Smooth muscle cell (in vitro differentiated cells): Measurements from ENCODE around the gene PLEKHH3. TPM values are rescaled to one million over a fixed set of nuclear protein-coding genes. Genes with fewer than 3 reads are reported as not detected.

Experiments
- DNase-seq: peaks from one replicate; lab custom pipeline; 2025; ENCODE audit not compliant: unreplicated experiment; lab: John Stamatoyannopoulos, UW
- H2AFZ ChIP-seq: fragments of 200-600 bp; sonication (generic); 2 replicates; pipeline ENCODE4 v1.6.0; 2016; ENCODE audit warnings: antibody characterized with exemption, low read depth, mild to moderate bottlenecking
- H3F3A ChIP-seq: fragments of 200-600 bp; sonication (generic); 2 replicates; pipeline ENCODE4 v1.6.0; 2017; ENCODE audit warnings: antibody characterized with exemption, low read depth
- H3K27ac ChIP-seq: fragments of 200-600 bp; sonication (generic); 2 replicates; pipeline ENCODE4 v1.5.1; 2016; ENCODE audit warnings: low read depth, mild to moderate bottlenecking
- H3K27me3 ChIP-seq: fragments of 200-600 bp; sonication (generic); 2 replicates; pipeline ENCODE4 v1.6.1; 2016; ENCODE audit warnings: low read depth, mild to moderate bottlenecking
- H3K36me3 ChIP-seq: fragments of 200-600 bp; sonication (generic); 2 replicates; pipeline ENCODE4 v1.5.1; 2016; ENCODE audit warnings: low read depth
- H3K4me1 ChIP-seq: fragments of 200-600 bp; sonication (generic); 2 replicates; pipeline ENCODE4 v1.5.1; 2016; ENCODE audit warnings: low read depth
- H3K4me2 ChIP-seq: fragments of 200-600 bp; sonication (generic); 2 replicates; pipeline ENCODE4 v1.6.0; 2016; ENCODE audit warnings: mild to moderate bottlenecking
- H3K4me3 ChIP-seq: fragments of 200-600 bp; sonication (generic); 2 replicates; pipeline ENCODE4 v1.5.1; 2016; ENCODE audit warnings: mild to moderate bottlenecking
- H3K79me2 ChIP-seq: fragments of 200-600 bp; sonication (generic); 2 replicates; pipeline ENCODE4 v1.6.0; 2016; ENCODE audit warnings: low read depth, mild to moderate bottlenecking
- H3K9ac ChIP-seq: fragments of 200-600 bp; sonication (generic); 2 replicates; pipeline ENCODE4 v1.6.0; 2016; ENCODE audit warnings: low read depth
- H3K9me3 ChIP-seq: fragments of 200-600 bp; sonication (generic); replicated peaks from 2 replicates; pipeline ENCODE4 v1.5.1; 2016; ENCODE audit warnings: low read depth
- H4K20me1 ChIP-seq: fragments of 200-600 bp; sonication (generic); 2 replicates; pipeline ENCODE4 v1.6.0; 2016; ENCODE audit warnings: low read depth
- WGBS: methylation state at CpG from one replicate; pipeline ENCODE4 v1.1.7; 2016; ENCODE audit warnings: low lambda C conversion rate; 5-methylcytosine and 5-hydroxymethylcytosine counted together
- polyA plus RNA-seq: library from polyadenylated mRNA; unstranded; fragments of >200 nt; fragmentation: Nextera tagmentation; extraction: Ambion mirVana; gene quantifications from 2 replicates; pipeline ENCODE4 v1.2.1, GENCODE V29; 2016
- total RNA-seq: library from RNA; depleted of rRNA; stranded (reverse); fragments of >200 nt; gene quantifications from 2 replicates; pipeline ENCODE4 v1.2.3, GENCODE V29; 2014
- TF ChIP-seq, protein P1 (sequence below): fragments of 200-600 bp; sonication (generic); IDR thresholded peaks from 2 replicates; pipeline ENCODE4 v1.5.1; 2017; ENCODE audit warnings: borderline replicate concordance, mild to moderate bottlenecking, antibody characterized with exemption; ENCODE audit not compliant: insufficient read depth, poor library complexity, severe bottlenecking

The PLEKHH3 gene
- total and polyA plus RNA-seq, 2 experiments from 2014 or later = 5.0 to 23.7 TPM

GRCh38 chr17:42678951-42679491, 2.2 kb upstream of the PLEKHH3 start:
- TF ChIP-seq, protein P1, sequence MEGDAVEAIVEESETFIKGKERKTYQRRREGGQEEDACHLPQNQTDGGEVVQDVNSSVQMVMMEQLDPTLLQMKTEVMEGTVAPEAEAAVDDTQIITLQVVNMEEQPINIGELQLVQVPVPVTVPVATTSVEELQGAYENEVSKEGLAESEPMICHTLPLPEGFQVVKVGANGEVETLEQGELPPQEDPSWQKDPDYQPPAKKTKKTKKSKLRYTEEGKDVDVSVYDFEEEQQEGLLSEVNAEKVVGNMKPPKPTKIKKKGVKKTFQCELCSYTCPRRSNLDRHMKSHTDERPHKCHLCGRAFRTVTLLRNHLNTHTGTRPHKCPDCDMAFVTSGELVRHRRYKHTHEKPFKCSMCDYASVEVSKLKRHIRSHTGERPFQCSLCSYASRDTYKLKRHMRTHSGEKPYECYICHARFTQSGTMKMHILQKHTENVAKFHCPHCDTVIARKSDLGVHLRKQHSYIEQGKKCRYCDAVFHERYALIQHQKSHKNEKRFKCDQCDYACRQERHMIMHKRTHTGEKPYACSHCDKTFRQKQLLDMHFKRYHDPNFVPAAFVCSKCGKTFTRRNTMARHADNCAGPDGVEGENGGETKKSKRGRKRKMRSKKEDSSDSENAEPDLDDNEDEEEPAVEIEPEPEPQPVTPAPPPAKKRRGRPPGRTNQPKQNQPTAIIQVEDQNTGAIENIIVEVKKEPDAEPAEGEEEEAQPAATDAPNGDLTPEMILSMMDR = no peak
- Histone ChIP-seq H3K36me3 (no peaks in the 10 kb centered on the region), H3K27me3 (no peaks in the 10 kb centered on the region), H3K27ac (peak overlapping the region; percentile 94), H3K4me2 (peak overlapping the region; percentile 97), H3K9me3 (no peaks in the 10 kb centered on the region), H3K4me3 (peak overlapping the region; percentile 65), H4K20me1 (peaks cover 31% of the 10 kb centered on the region), H3K4me1 (peaks cover 46% of the 10 kb centered on the region), H2AFZ (no peak overlapping the region), H3F3A (peaks cover 22% of the 10 kb centered on the region), H3K9ac (peak overlapping the region; percentile 70), H3K79me2 (peaks cover 6% of the 10 kb centered on the region)
- peak; percentile 36 for DNase-seq
- WGBS = 4% methylated on average over 15 of the region's 18 CpGs

GRCh38 chr17:42677921-42678781, 1.4 kb upstream of the PLEKHH3 start:
- no peaks in the 10 kb centered on the region for H3K27me3 ChIP-seq
- H3K4me2 ChIP-seq = peak overlapping the region; percentile 97
- peaks cover 36% of the 10 kb centered on the region for H4K20me1 ChIP-seq
- H3K9ac ChIP-seq = peak overlapping the region; percentile 79
- DNase-seq = peak; percentile 90
- H3K4me3 ChIP-seq = peak overlapping the region; percentile 65
- H2AFZ ChIP-seq = peak overlapping the region; percentile 68
- peaks cover 6% of the 10 kb centered on the region for H3K79me2 ChIP-seq
- TF ChIP-seq, protein P1 = no peak
- H3F3A ChIP-seq = peaks cover 22% of the 10 kb centered on the region
- no peaks in the 10 kb centered on the region for H3K9me3 ChIP-seq
- WGBS = under 1% methylated on average over 51 of the region's 53 CpGs
- peaks cover 46% of the 10 kb centered on the region for H3K4me1 ChIP-seq
- H3K27ac ChIP-seq = peak overlapping the region; percentile 94
- H3K36me3 ChIP-seq = no peaks in the 10 kb centered on the region

DNA sequence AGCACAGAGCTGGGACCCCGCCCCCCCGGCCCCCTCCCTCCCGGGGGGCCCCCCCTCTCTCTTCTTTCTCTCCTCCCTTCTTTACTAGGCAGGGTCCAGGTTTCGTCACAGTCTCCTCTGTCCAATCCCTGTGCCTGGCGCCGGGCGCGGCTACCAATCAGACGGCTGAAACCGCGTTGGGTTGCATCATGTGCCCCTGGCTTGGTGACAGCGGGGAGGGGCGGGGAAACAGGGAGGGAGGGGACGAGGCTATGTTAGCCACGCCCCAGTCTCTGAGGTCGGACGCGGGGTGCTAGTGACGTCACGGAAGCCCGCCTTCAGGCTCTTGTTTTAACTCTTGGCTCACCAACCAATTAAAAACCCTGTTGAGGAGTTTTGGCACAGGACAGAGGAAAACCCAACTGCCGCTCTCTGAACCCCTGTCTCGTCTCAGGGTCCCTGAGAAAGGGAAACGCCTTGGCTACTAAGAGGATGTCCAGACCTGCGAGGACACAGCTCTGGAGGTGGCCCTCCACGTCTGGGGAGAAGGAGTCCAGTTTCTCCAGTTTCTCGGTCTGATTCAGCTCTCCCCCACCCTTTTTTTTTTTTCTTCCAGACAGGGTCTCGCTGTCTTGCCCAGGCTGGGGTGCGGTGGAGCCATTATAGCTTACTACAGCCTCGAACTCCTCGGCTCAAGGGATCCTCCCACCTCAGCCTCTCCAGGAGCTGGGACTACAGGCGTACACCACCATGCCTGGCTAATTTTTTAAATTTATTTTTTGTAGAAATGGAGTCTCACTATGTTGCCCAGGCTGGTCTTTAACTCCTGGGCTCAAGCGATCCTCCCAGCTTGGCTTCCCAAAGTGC, 441 bp upstream of the PLEKHH3 start:
- Histone ChIP-seq H3K4me3 (peak overlapping the region; percentile 85), H3K27ac (peak overlapping the region; percentile 94), H3K4me2 (peak overlapping the region; percentile 97), H3K9me3 (no peaks in the 10 kb centered on the region), H3K4me1 (peaks cover 46% of the 10 kb centered on the region), H3K9ac (peak overlapping the region; percentile 79), H3K79me2 (peaks cover 6% of the 10 kb centered on the region), H2AFZ (peak overlapping the region; percentile 68), H4K20me1 (peaks cover 42% of the 10 kb centered on the region), H3F3A (peaks cover 22% of the 10 kb centered on the region), H3K27me3 (no peaks in the 10 kb centered on the region), H3K36me3 (no peaks in the 10 kb centered on the region)
- peak; percentile 98 for DNase-seq
- WGBS = 15% methylated on average over 23 of the region's 33 CpGs
- TF ChIP-seq, protein P1 = no peak
